ENCODE measurements around the gene FAM174C. TPM values are rescaled to one million over a fixed set of nuclear protein-coding genes. Genes with fewer than 3 reads are reported as not detected.
A peak's percentile ranks its signal among the peaks of the same experiment; 100 is the strongest.

The FAM174C gene
- total and polyA plus RNA-seq, 2 of the 8 experiments (the other 6 are each of a cell fraction or from before 2014, with no cell fraction given), result 44.5 to 125 TPM

- H3K79me1 ChIP-seq (ENCODE audit: low read depth, low read length), result no peaks in the 10 kb centered on the region; the same call in 1 of the 2 replicates
- peak overlapping the region; percentile 57 to 83 for H3K4me2 ChIP-seq (ENCODE audit: insufficient read depth in 1 of 2, low read depth in 2 of 2, low read length in 2 of 2)
- peak overlapping the region; percentile 100 for H2BK15ac ChIP-seq (ENCODE audit: low read length)
- H3K14ac ChIP-seq (ENCODE audit: insufficient read length), result peak overlapping the region; percentile 56
- FAIRE-seq (no peak), DNase-seq (ENCODE audit: low read depth in 1 of 2, low spot score in 2 of 2) (peak in 1 of 2 experiments; percentile 81)
- peak overlapping the region; percentile 99 for H2BK20ac ChIP-seq (ENCODE audit: low read length)
- peak overlapping the region; percentile 98 for H2BK5ac ChIP-seq (ENCODE audit: low read depth, low read length)
- H3K4me1 ChIP-seq (replicated peaks in 1 of 4; ENCODE audit: control insufficient read depth in 3 of 4, insufficient read depth in 4 of 4, low read length in 3 of 4), result peaks cover 0 to 66% (median 47%) of the 10 kb centered on the region in 4 experiments; a peak in 6 of 7 replicates
- H3K9me3 ChIP-seq (ENCODE audit: insufficient read depth in 2 of 2, low read depth in 1 of 2, low read length in 1 of 2), result no peaks in the 10 kb centered on the region
- no peak overlapping the region for H2AFZ ChIP-seq (ENCODE audit: low read length)
- CTCF ChIA-PET (ENCODE audit: partially characterized antibody), result interaction anchor here (0.8 to 15.9 kb wide), 8 partner anchors 9 to 179 kb away, joined by 3 to 212 read pairs (median 4); partner anchors contain the start of gene ATP5F1D
- H3K4me3 ChIP-seq (ENCODE audit: extremely low read depth in 1 of 4, insufficient read depth in 2 of 4, low read depth in 3 of 4, low read length in 4 of 4), result peak overlapping the region in 1 of 4 experiments; percentile 22; a peak in 1 of 8 replicates
- peak overlapping the region; percentile 100 for H4K91ac ChIP-seq (replicated peaks; ENCODE audit: insufficient read length, low read length)
- peak overlapping the region; percentile 90; the same call in 1 of the 2 replicates for H2BK12ac ChIP-seq (ENCODE audit: low read depth, low read length)
- no peaks in the 10 kb centered on the region for H3K36me3 ChIP-seq (ENCODE audit: control insufficient read depth in 2 of 4, insufficient read depth in 4 of 4, low read length in 3 of 4)
- H3K4ac ChIP-seq (replicated peaks; ENCODE audit: insufficient read length, low read depth, low read length), result peak overlapping the region; percentile 98
- H3K23ac ChIP-seq (ENCODE audit: insufficient read length), result peak overlapping the region; percentile 24
- peak overlapping the region; percentile 69 for H3K56ac ChIP-seq (replicated peaks; ENCODE audit: insufficient read length, low read depth, low read length)
- H3K23me2 ChIP-seq (ENCODE audit: low read depth, low read length), result peaks cover 36% of the 10 kb centered on the region; the same call in 1 of the 2 replicates
- H2AK5ac ChIP-seq (ENCODE audit: low read depth, low read length), result peak overlapping the region; percentile 98
- POLR2A ChIA-PET (ENCODE audit: partially characterized antibody), result interaction anchor here (1.2 to 19.4 kb wide), 7 partner anchors 10 to 198 kb away, joined by 3 to 456 read pairs (median 5); partner anchors contain the start of genes ARHGAP45, ATP5F1D, CBARP and FAM174C
- H4K8ac ChIP-seq (ENCODE audit: extremely low read depth, insufficient read depth, low read length), result peak overlapping the region; percentile 87
- peak overlapping the region; percentile 89 for H4K5ac ChIP-seq (ENCODE audit: insufficient read length, low read depth, low read length)
- peak overlapping the region; percentile 82 for H2BK120ac ChIP-seq (replicated peaks; ENCODE audit: low read depth, low read length)
- H3K18ac ChIP-seq (ENCODE audit: extremely low read depth, low read length), result peak overlapping the region; percentile 99
- WGBS, 2 experiments (ENCODE audit: extremely low coverage in 1 of 2, insufficient coverage in 1 of 2, insufficient read length in 1 of 2, insufficient replicate concordance in 2 of 2, low coverage in 1 of 2, low lambda C conversion rate in 2 of 2, missing lambda C conversion rate in 1 of 2), result 74% methylated on average over 25 of the region's 26 CpGs; no CpG with 5 or more reads in 1 of the 2 experiments
- peaks cover 0 to 10% (median 5%) of the 10 kb centered on the region in 4 experiments; a peak in 4 of 7 replicates for H3K27me3 ChIP-seq (replicated peaks in 1 of 4; ENCODE audit: control insufficient read depth in 3 of 4, extremely low read depth in 1 of 4, insufficient read depth in 3 of 4, low read length in 3 of 4)
- H3K79me2 ChIP-seq (ENCODE audit: control insufficient read depth in 1 of 2, insufficient read depth in 2 of 2, low read length in 2 of 2), result peaks cover 3 to 5% of the 10 kb centered on the region in 2 experiments
- H3K9ac ChIP-seq (replicated peaks in 1 of 4; ENCODE audit: extremely low read depth in 1 of 4, low read depth in 3 of 4, low read length in 3 of 4), result peak overlapping the region in 1 of 4 experiments; percentile 33; a peak in 2 of 7 replicates
- peak overlapping the region; percentile 65; the same call in 1 of the 2 replicates for H3K27ac ChIP-seq (ENCODE audit: low read depth, low read length)
- peaks cover 2 to 8% of the 10 kb centered on the region in 2 experiments for H4K20me1 ChIP-seq (replicated peaks in 1 of 2; ENCODE audit: control insufficient read depth in 1 of 2, insufficient read depth in 2 of 2, low read length in 2 of 2)
- TF ChIP-seq, protein P1, sequence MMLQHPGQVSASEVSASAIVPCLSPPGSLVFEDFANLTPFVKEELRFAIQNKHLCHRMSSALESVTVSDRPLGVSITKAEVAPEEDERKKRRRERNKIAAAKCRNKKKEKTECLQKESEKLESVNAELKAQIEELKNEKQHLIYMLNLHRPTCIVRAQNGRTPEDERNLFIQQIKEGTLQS (IDR thresholded peaks at IDR 0.05; ENCODE audit: insufficient read depth, low read depth, low read length), result peak; percentile 81
- TF ChIP-seq POLR2AphosphoS5 (IDR thresholded peaks at IDR 0.05; ENCODE audit: low read depth, low read length) (no peak), FOSL1 (IDR thresholded peaks at IDR 0.05; ENCODE audit: insufficient read depth, low read depth, low read length) (peak; percentile 83; the same call in 1 of the 2 replicates), NANOG (IDR thresholded peaks at IDR 0.05; ENCODE audit: insufficient read depth, low read depth, low read length, poor library complexity, severe bottlenecking) (no peak), ZNF274 (IDR thresholded peaks at IDR 0.05; ENCODE audit: borderline replicate concordance, extremely low read depth, low read length) (no peak), KDM4A (IDR thresholded peaks at IDR 0.05; ENCODE audit: low read depth, low read length, severe bottlenecking) (peak; percentile 0), CREB1 (IDR thresholded peaks at IDR 0.05) (no peak), MAX (IDR thresholded peaks at IDR 0.05) (no peak; the same call in 1 of the 2 replicates), SP4 (IDR thresholded peaks at IDR 0.05; ENCODE audit: low read length) (no peak), CEBPB (IDR thresholded peaks at IDR 0.05; ENCODE audit: low read depth, low read length) (no peak)
Observed at GRCh38 chr19:1264801-1265614, 10.3 kb upstream of the FAM174C start.

Measured in H1 (cell line).